ENCODE data around the gene NELL1. TPM values are rescaled to one million over a fixed set of nuclear protein-coding genes. Genes with fewer than 3 reads are reported as not detected.

Gene NELL1
- total and polyA plus RNA-seq, 2 donors (not counting 3 experiments of a cell fraction or from before 2014, with no cell fraction given): not detected

DNA sequence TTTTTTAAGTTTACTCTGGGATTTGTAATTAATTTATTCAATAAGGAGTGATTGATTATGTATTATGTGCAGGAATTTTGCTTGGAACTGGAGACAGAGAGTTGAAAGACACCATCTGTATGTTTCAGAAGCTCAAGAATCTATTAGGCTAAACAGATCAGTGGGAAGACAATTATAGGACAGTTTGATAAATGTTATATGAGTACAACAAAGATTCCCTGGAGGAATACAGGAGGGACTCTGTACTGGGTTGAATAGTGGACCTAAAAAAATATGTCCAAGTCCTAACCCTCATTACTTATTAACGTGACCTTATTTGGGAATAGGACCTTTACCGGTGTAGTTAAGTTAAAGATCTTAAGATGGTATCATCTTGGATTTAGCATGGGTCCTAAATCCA is 681.2 kb downstream of the NELL1 start:
- H3K27me3 ChIP-seq (ENCODE audit: control insufficient read depth in 2 of 2, insufficient read depth in 2 of 2, low read length in 2 of 2): no peaks in the 10 kb centered on the region
- dilution Hi-C loops (cut with MboI; ENCODE audit: extremely low pct_ligation_motif_present, low sequenced_read_pairs): no loop called here
- no peak overlapping the region for H3K27ac ChIP-seq (ENCODE audit: insufficient read depth, low read depth, low read length)
- ChIA-PET POLR2A (no interaction called here), CTCF (no interaction called here)
- TF ChIP-seq, protein P1, sequence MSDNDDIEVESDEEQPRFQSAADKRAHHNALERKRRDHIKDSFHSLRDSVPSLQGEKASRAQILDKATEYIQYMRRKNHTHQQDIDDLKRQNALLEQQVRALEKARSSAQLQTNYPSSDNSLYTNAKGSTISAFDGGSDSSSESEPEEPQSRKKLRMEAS (IDR thresholded peaks at IDR 0.05; ENCODE audit: insufficient read depth, insufficient read length): no peak
- no peak for TF ChIP-seq POLR2A (IDR thresholded peaks at IDR 0.05; ENCODE audit: low read depth, low read length)
- TF ChIP-seq JUN (IDR thresholded peaks at IDR 0.05; ENCODE audit: borderline replicate concordance, insufficient read depth, insufficient read length, low read depth): no peak
- no peak for TF ChIP-seq EZH2 (IDR thresholded peaks at IDR 0.05; ENCODE audit: borderline replicate concordance, low read depth, low read length, severe bottlenecking)
- no peak for TF ChIP-seq FOS (IDR thresholded peaks at IDR 0.05; ENCODE audit: borderline replicate concordance, insufficient read depth, low read length)
- no peak for TF ChIP-seq GATA2 (IDR thresholded peaks at IDR 0.05; ENCODE audit: insufficient read depth, insufficient read length, low read depth, low read length)
- no peak for TF ChIP-seq POLR2AphosphoS5 (IDR thresholded peaks at IDR 0.05; ENCODE audit: insufficient read depth, low read depth, low read length)
- TF ChIP-seq, protein P2, sequence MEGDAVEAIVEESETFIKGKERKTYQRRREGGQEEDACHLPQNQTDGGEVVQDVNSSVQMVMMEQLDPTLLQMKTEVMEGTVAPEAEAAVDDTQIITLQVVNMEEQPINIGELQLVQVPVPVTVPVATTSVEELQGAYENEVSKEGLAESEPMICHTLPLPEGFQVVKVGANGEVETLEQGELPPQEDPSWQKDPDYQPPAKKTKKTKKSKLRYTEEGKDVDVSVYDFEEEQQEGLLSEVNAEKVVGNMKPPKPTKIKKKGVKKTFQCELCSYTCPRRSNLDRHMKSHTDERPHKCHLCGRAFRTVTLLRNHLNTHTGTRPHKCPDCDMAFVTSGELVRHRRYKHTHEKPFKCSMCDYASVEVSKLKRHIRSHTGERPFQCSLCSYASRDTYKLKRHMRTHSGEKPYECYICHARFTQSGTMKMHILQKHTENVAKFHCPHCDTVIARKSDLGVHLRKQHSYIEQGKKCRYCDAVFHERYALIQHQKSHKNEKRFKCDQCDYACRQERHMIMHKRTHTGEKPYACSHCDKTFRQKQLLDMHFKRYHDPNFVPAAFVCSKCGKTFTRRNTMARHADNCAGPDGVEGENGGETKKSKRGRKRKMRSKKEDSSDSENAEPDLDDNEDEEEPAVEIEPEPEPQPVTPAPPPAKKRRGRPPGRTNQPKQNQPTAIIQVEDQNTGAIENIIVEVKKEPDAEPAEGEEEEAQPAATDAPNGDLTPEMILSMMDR (IDR thresholded peaks at IDR 0.05; ENCODE audit: extremely low read depth in 1 of 2, insufficient read depth in 1 of 2, low read depth in 1 of 2, low read length in 2 of 2): no peak
- TF ChIP-seq MYC (IDR thresholded peaks at IDR 0.05; ENCODE audit: low read depth, low read length): no peak
- intact Hi-C loops (cut with micrococcal nuclease): no loop called here
- peaks cover 5% of the 10 kb centered on the region for H3K9me3 ChIP-seq (replicated peaks; ENCODE audit: control insufficient read depth, insufficient read depth, low read length)
- no peak overlapping the region for H3K4me3 ChIP-seq (replicated peaks in 1 of 3; ENCODE audit: insufficient read depth in 1 of 3, low read depth in 1 of 3, low read length in 3 of 3)
- H3K9ac ChIP-seq (replicated peaks; ENCODE audit: extremely low read depth, insufficient read depth, low read length): no peak overlapping the region
- FAIRE-seq (no peak), DNase-seq (ENCODE audit: low read depth, low spot score) (no peak)
- no peak overlapping the region for H3K4me2 ChIP-seq (ENCODE audit: insufficient read depth, low read length)
- no peaks in the 10 kb centered on the region for H3K79me2 ChIP-seq (ENCODE audit: control insufficient read depth, insufficient read depth, low read length)
- no peaks in the 10 kb centered on the region for H3K4me1 ChIP-seq (ENCODE audit: control insufficient read depth, extremely low read depth, insufficient read depth, low read length)
- H4K20me1 ChIP-seq (replicated peaks; ENCODE audit: control insufficient read depth, extremely low read depth, insufficient read depth, low read length): no peaks in the 10 kb centered on the region
- H3K9me1 ChIP-seq (replicated peaks; ENCODE audit: control insufficient read depth, extremely low read depth, insufficient read depth, low read length): no peaks in the 10 kb centered on the region
- no TSS peak for BruUV-seq (replicated peaks)
- no peaks in the 10 kb centered on the region for H3K36me3 ChIP-seq (ENCODE audit: control insufficient read depth in 2 of 2, extremely low read depth in 1 of 2, insufficient read depth in 2 of 2, low read length in 2 of 2)
- no peak overlapping the region for H2AFZ ChIP-seq (ENCODE audit: low read depth, low read length)

Measured in endothelial cell of umbilical vein (primary cell).